ENCODE measurements around the gene FAM120B. TPM values are rescaled to one million over a fixed set of nuclear protein-coding genes. Genes with fewer than 3 reads are reported as not detected.

FAM120B gene
- total RNA-seq, 1 donor = 14.8 TPM

GRCh38 chr6:170270984-170271593, 35.5 kb upstream of the FAM120B start:
- DNase-seq (ENCODE audit: low read depth in 2 of 3, low spot score in 2 of 3) = no peak

GRCh38 chr6:170271771-170272314, 34.7 kb upstream of the FAM120B start:
- DNase-seq (ENCODE audit: low read depth in 2 of 3, low spot score in 2 of 3) = peak in 2 of 3 donors; percentile 88 to 95

GRCh38 chr6:170272341-170273065, 34.1 kb upstream of the FAM120B start:
- no peak for DNase-seq (ENCODE audit: low read depth in 2 of 3, low spot score in 2 of 3)

DNA sequence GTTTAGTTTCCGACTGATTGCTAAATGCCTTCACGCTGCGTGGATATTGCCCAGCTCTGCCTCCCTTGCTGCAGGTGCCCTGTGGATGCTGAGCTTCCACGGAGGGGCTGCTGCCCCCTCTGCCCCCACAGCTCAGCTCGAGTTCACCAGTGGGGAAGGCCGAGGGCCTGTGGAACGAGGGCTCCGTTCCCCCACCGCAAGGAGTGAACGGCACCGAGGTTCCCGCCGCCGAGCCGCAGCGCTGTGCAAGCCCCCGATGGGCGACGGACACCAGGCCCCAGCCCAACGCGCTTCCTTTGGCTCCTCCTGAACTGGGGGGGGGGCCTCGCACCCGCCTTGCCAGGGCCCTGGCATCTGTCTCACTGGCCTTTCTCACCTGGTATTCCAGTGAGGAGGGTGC, 33.4 kb upstream of the FAM120B start:
- DNase-seq (ENCODE audit: low read depth in 2 of 3, low spot score in 2 of 3) = no peak

- DNase-seq (ENCODE audit: low read depth in 2 of 3, low spot score in 2 of 3) = no peak
Observed at GRCh38 chr6:170273681-170274080, 32.9 kb upstream of the FAM120B start.

- DNase-seq (ENCODE audit: low read depth in 2 of 3, low spot score in 2 of 3) = no peak
Observed at GRCh38 chr6:170274713-170275560, 31.6 kb upstream of the FAM120B start.

DNA sequence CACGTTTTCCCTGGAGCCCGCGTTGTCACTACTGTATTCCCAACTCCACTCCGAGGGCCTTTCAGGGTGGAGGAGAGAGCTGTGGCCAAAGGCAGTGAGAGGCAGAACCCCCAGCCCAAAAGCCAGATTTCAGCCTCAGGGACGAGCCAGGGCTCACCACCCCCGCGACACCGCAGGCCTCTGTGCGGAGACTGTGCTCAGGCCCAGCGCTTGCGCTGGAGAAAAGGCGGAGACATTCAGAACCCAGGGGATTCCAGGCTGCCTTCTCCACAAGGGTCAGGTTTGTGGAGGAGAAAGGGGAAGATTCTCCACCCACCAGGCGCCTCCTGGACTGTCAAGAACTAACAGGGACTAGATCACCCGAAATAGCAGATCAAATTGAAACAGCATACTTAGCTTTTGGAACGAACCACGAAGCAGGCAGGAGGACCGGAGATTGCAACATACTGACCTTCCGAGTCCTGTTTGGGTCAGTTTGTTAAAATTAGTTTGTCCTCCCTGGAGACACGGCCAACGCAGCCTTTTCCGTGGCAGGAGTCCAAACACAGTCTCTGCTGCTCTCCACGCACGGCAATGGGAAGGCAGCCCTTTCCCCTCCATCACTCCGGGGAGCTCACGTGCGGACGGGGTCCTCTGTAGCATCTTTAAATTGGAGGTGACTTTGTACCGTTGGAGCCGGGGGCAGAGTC, 30.0 kb upstream of the FAM120B start:
- no peak for DNase-seq (ENCODE audit: low read depth in 2 of 3, low spot score in 2 of 3)

GRCh38 chr6:170277893-170278742, 28.4 kb upstream of the FAM120B start:
- DNase-seq (ENCODE audit: low read depth in 2 of 3, low spot score in 2 of 3) = no peak

DNA sequence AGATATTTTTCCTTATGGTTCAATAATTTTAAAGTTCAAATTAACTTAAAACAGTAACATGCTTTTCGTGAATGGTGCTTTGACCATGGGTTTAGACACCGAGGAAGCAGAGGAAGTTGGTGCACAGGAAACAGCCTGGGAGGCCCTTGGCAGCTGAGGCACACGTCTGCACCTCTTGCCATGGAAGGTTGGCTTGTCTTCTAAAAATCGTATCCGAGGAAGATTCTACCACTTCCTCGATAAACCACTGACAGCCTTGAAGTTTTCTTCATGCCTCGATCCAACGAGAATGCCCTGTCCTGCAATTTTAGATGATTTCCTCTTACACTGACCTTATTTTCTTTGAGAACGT, 27.8 kb upstream of the FAM120B start:
- peak in 1 of 3 donors; percentile 35 for DNase-seq (ENCODE audit: low read depth in 2 of 3, low spot score in 2 of 3)

DNA sequence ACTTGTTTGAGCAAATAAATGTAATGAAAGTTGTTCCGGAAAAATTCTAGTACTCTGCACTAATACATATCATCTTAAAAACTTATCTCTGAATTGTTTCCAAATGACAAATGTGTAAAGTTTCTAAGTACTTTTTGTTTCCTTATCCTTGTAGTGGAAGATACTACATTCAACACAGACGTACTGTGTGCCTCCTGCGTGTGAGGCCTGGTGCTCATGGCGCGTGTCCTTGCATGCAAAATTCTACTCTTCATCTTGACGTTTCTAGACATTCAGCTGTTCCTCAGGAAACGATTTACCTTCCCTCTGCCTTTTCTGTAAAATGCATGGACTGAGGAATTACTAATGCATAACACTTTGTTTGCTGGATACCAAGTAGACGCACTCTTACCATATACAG, 27.1 kb upstream of the FAM120B start:
- no peak for DNase-seq (ENCODE audit: low read depth in 2 of 3, low spot score in 2 of 3)

DNA sequence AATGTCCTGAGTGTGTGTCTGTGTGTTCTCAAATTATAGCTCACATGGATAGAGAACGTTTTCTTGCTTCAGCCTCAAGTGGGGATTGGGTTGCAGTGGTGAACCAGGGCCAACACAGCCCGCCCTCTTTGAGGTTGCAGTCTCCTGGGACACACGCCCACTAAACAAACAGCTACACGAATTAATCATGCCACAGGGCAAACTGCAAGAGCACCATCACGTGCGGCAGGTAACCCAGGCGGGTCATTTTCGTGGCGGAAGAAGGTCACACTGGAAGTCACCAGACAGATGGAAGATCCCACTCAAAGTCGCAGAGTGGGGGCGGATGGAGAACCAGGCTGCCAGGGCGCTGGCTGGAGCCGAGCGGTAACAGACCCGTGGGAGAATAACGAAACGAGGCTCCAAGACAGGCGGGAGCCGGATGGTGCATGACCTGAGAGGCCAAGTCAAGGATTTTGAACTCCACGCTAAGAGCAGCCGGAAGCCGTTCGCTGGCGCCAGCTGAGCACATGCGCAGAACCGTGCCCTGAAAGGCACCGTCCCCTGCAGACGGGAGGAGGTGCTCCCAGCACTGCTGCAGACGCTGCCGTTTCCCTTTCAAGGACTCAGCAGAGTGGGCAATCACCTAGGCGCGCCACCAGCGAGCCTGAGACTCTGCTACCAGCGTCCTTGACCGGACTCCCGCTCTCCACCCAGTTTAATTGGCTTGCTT, 26.4 kb upstream of the FAM120B start:
- DNase-seq (ENCODE audit: low read depth in 2 of 3, low spot score in 2 of 3) = peak in 1 of 3 donors; percentile 42

GRCh38 chr6:170280689-170281045, 25.9 kb upstream of the FAM120B start:
- DNase-seq (ENCODE audit: low read depth in 2 of 3, low spot score in 2 of 3) = no peak

DNA sequence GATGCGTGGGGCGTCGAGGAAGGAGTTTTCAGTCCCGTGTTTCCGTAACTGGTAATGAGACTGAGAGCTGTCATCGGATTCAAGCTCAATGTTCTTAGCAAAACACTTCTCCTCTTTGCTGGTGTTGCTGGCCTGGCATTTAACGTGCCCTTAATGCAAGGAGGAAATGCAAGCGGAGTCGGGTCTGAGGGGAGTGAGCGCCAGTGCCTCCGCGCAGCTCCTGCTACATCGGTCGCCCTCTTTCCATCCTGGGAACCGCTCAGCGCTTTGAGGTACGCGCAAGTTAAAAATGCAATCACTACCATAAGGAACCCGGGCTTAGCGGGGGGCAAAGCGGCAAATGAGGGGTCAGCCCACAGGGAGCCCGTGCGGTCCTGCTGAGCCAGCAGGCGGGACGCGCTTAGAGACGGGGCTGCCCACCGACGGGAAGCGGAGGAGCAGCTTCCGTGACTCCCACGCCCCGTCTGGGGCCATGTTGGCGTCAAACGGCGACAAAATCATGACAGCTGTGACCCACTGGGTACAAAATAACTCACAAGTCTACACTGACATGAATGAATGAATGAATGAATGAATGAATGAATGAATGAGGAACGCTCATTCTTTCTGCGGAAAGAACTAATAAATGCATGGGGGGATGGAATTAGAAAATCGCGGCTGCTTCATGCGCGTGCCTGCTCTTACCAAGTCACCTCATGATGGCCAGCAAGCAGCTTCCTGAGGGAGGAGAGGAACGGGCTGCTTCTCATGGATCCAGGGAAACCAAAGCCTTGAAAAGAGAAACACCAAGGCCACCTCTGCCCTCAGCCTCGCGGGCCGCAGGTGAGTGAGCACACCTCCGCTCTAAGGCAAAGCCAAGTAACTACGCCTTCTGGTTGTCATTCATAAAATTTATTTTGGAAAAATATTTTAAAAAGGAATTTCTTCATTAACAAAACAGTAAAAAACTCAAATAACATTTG, 24.9 kb upstream of the FAM120B start:
- no peak for DNase-seq (ENCODE audit: low read depth in 2 of 3, low spot score in 2 of 3)

- DNase-seq (ENCODE audit: low read depth in 2 of 3, low spot score in 2 of 3) = no peak
Observed at GRCh38 chr6:170282512-170283158, 23.9 kb upstream of the FAM120B start.

DNA sequence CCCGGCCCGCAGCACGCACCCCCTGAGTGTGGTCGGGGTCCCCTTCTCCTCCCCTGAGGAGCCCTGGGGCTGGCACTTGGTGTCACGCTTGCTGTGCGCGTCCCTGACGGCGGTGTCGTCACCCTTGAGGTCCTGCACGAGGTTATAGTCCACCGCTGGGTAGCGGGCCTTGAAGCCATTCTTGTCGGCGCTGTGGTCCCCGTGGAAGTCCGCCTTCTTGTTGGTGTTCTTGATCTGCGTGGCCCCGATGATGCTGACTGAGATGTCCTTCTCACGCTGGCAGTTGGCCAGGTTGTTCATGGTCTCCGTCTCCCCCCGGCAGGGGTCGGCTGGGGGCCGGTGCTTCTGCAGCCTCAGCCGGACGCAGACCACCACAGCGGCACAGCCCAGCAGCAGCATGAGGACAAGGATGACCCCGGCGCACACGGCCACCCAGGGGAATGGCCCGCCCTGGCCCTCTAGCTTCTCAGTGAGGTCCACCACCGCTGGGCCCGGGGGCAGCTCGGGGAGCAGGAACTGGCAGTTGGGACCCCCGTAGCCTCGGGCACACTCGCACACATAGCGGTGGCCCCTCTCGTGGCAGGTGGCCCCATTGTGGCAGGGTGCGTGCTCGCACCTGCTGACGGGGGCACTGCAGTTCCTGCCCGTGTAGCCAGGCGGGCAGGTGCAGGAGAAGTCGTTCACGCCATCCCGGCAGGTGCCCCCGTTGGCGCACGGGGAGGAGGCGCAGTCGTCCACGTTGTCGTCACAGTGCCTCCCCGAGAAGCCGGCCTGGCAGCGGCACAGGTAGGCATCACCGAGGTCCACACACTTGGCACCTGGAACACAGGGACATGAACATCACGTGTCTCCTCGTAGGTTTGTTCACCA, 23.1 kb upstream of the FAM120B start:
- DNase-seq (ENCODE audit: low read depth in 2 of 3, low spot score in 2 of 3) = no peak

- DNase-seq (ENCODE audit: low read depth in 2 of 3, low spot score in 2 of 3) = no peak
Observed at GRCh38 chr6:170284126-170284773, 22.3 kb upstream of the FAM120B start.
